SK-N-SH (cell line): ENCODE measurements around the gene TERF2IP. TPM values are rescaled to one million over a fixed set of nuclear protein-coding genes. Genes with fewer than 3 reads are reported as not detected.

Experiments
- CTCF ChIA-PET: fragments of 300-600, 350-600 bp; formaldehyde crosslinking; extraction: SDS; loops from one replicate; lab custom pipeline; 2021; lab: Yijun Ruan, JAX
- POLR2A ChIA-PET: fragments of 350-600 bp; sonication (Branson Sonifier 250); formaldehyde crosslinking; extraction: SDS; loops from one replicate; lab custom pipeline; 2020; ENCODE audit warnings: antibody characterized with exemption, inconsistent platforms; lab: Yijun Ruan, JAX
- DNase-seq: peaks from one replicate; pipeline ENCODE4 v3.0.0; 2012
- H2AFZ ChIP-seq: fragments of 200-600 bp; sonication (generic); 2 replicates; pipeline ENCODE4 v1.8.1; 2016; ENCODE audit warnings: antibody characterized with exemption, mild to moderate bottlenecking, low read depth
- H3F3A ChIP-seq: fragments of 200-600 bp; sonication (generic); replicated peaks from 2 replicates; pipeline ENCODE3; 2016; ENCODE audit warnings: antibody characterized with exemption, mild to moderate bottlenecking; ENCODE audit not compliant: insufficient read depth
- H3K27ac ChIP-seq, 2 experiments: fragments of 200-500 bp in 1 of 2; fragments of 200-600 bp in 1 of 2; sonication (Bioruptor generic) in 1 of 2; sonication (generic), shearing (Covaris generic) in 1 of 2; 2 replicates each; pipeline versions ENCODE4 v1.5.1 to v1.6.1; 2014 to 2016; ENCODE audit warnings: low read depth in 2 of 2, inconsistent platforms in 1 of 2, low read length in 1 of 2, mild to moderate bottlenecking in 1 of 2, mixed read lengths in 1 of 2
- H3K27me3 ChIP-seq: fragments of 200-600 bp; sonication (generic), shearing (Covaris generic); 2 replicates; pipeline ENCODE4 v1.6.1; 2016; ENCODE audit warnings: mixed run types; ENCODE audit not compliant: insufficient read depth
- H3K36me3 ChIP-seq, 2 experiments: fragments of 200-500 bp in 1 of 2; fragments of 200-600 bp in 1 of 2; sonication (Bioruptor generic) in 1 of 2; sonication (generic) in 1 of 2; replicated peaks in 1 of 2; 2 replicates each; pipeline versions ENCODE3 to v1.5.1; 2014 to 2016; ENCODE audit warnings: low read length in 1 of 2, mild to moderate bottlenecking in 1 of 2; ENCODE audit not compliant: insufficient read depth in 2 of 2, control insufficient read depth in 1 of 2
- H3K4me1 ChIP-seq, 2 experiments: fragments of 200-500 bp in 1 of 2; fragments of 200-600 bp in 1 of 2; sonication (Bioruptor generic) in 1 of 2; sonication (generic), shearing (Covaris generic) in 1 of 2; 2 replicates each; pipeline versions ENCODE4 v1.5.1 to v1.6.1; 2014 to 2016; ENCODE audit warnings: low read depth in 1 of 2, low read length in 1 of 2, mixed run types in 1 of 2; ENCODE audit not compliant: insufficient read depth in 2 of 2, control insufficient read depth in 1 of 2
- H3K4me2 ChIP-seq: fragments of 200-600 bp; sonication (generic), shearing (Covaris generic); 2 replicates; pipeline ENCODE4 v1.6.1; 2017; ENCODE audit warnings: mixed run types
- H3K4me3 ChIP-seq, 2 experiments: fragments of 200-500 bp in 1 of 2; fragments of 200-600 bp in 1 of 2; sonication (Bioruptor generic) in 1 of 2; sonication (generic), shearing (Covaris generic) in 1 of 2; 2 replicates each; pipeline versions ENCODE4 v1.5.1 to v1.8.1; 2014 to 2016; ENCODE audit warnings: low read depth in 2 of 2, inconsistent platforms in 1 of 2, low read length in 1 of 2, mild to moderate bottlenecking in 1 of 2, mixed read lengths in 1 of 2, moderate library complexity in 1 of 2
- H3K79me2 ChIP-seq: fragments of 200-600 bp; sonication (generic); 2 replicates; pipeline ENCODE4 v1.8.1; 2017; ENCODE audit warnings: mild to moderate bottlenecking; ENCODE audit not compliant: insufficient read depth
- H3K9ac ChIP-seq: fragments of 200-600 bp; sonication (generic); 2 replicates; pipeline ENCODE4 v1.6.1; 2017; ENCODE audit warnings: mixed run types
- H3K9me2 ChIP-seq: fragments of 200-600 bp; sonication (generic); 2 replicates; pipeline ENCODE4 v1.6.1; 2017; ENCODE audit warnings: mixed run types
- H3K9me3 ChIP-seq: fragments of 200-600 bp; sonication (generic); 2 replicates; pipeline ENCODE4 v1.6.1; 2017; ENCODE audit warnings: mixed run types, mild to moderate bottlenecking, moderate library complexity
- H4K20me1 ChIP-seq: fragments of 200-600 bp; sonication (generic); 2 replicates; pipeline ENCODE4 v1.6.1; 2017; ENCODE audit warnings: mild to moderate bottlenecking, mixed run types; ENCODE audit not compliant: insufficient read depth
- CHD2 ChIP-seq: fragments of 150-350 bp; IDR thresholded peaks from 2 replicates; pipeline ENCODE4 v1.6.1; 2018; ENCODE audit warnings: low read length; ENCODE audit not compliant: partially characterized antibody
- CTCF ChIP-seq: fragments of 200-600 bp; sonication (generic); IDR thresholded peaks from 2 replicates; pipeline ENCODE4 v1.6.1; 2017; ENCODE audit warnings: antibody characterized with exemption, mild to moderate bottlenecking, moderate library complexity
- ELF1 ChIP-seq: IDR thresholded peaks from 2 replicates; pipeline ENCODE4 v1.4.0; 2012
- EP300 ChIP-seq, 2 experiments: IDR thresholded peaks; 2 replicates each; pipeline versions ENCODE4 v1.4.0 to v1.6.1; 2012; ENCODE audit warnings: borderline replicate concordance in 1 of 2, low read depth in 1 of 2, low read length in 1 of 2
- EZH2phosphoT487 ChIP-seq: fragments of 200-600 bp; sonication (generic); IDR thresholded peaks from 2 replicates; pipeline ENCODE4 v1.6.1; 2017; ENCODE audit warnings: low read depth, mixed run types, mild to moderate bottlenecking, antibody characterized with exemption, moderate library complexity, borderline replicate concordance
- FOXJ3 ChIP-seq: sonication (generic); formaldehyde crosslinking; IDR thresholded peaks from 2 replicates; pipeline ENCODE4 v1.5.1; 2020; ENCODE audit warnings: mild to moderate bottlenecking, missing genetic modification reagents
- FOXM1 ChIP-seq: IDR thresholded peaks from 2 replicates; pipeline ENCODE4 v1.4.0; 2012; ENCODE audit warnings: low read depth, mild to moderate bottlenecking
- GABPA ChIP-seq: IDR thresholded peaks from 2 replicates; pipeline ENCODE4 v1.4.0; 2012; ENCODE audit warnings: low read depth, mild to moderate bottlenecking
- GATA2 ChIP-seq: sonication (generic); formaldehyde crosslinking; IDR thresholded peaks from 2 replicates; pipeline ENCODE4 v1.5.0; 2020; ENCODE audit warnings: mild to moderate bottlenecking, missing genetic modification reagents
- IRF3 ChIP-seq: fragments of 150-350 bp; IDR thresholded peaks from 2 replicates; pipeline ENCODE4 v1.6.1; 2016; ENCODE audit warnings: mild to moderate bottlenecking, low read depth, low read length
- JUND ChIP-seq: IDR thresholded peaks from 2 replicates; pipeline ENCODE4 v1.4.0; 2012
- MAX ChIP-seq: IDR thresholded peaks from 2 replicates; pipeline ENCODE4 v1.4.0; 2012; ENCODE audit warnings: low read depth
- MEF2A ChIP-seq: IDR thresholded peaks from 2 replicates; pipeline ENCODE4 v1.4.0; 2012; ENCODE audit warnings: low read depth, borderline replicate concordance
- NRF1 ChIP-seq: IDR thresholded peaks from 2 replicates; pipeline ENCODE4 v1.6.1; 2012; ENCODE audit warnings: low read depth, mild to moderate bottlenecking, low read length
- PBX3 ChIP-seq: IDR thresholded peaks from 2 replicates; pipeline ENCODE4; 2012
- POLR2AphosphoS5 ChIP-seq: IDR thresholded peaks from 2 replicates; pipeline ENCODE4 v1.6.1; 2012; ENCODE audit warnings: low read depth, low read length
- RAD21 ChIP-seq: IDR thresholded peaks from 2 replicates; pipeline ENCODE4 v1.6.1; 2012; ENCODE audit warnings: mild to moderate bottlenecking, low read length
- RCOR1 ChIP-seq: fragments of 150-350 bp; IDR thresholded peaks from 2 replicates; pipeline ENCODE4 v1.6.1; 2017; ENCODE audit warnings: antibody characterized with exemption, low read length
- RXRA ChIP-seq: IDR thresholded peaks from 2 replicates; pipeline ENCODE4 v1.4.0; 2012; ENCODE audit warnings: low read depth, mild to moderate bottlenecking, borderline replicate concordance
- SIN3A ChIP-seq: IDR thresholded peaks from 2 replicates; pipeline ENCODE4 v1.6.1; 2012; ENCODE audit warnings: low read depth, mild to moderate bottlenecking, low read length, moderate library complexity, borderline replicate concordance
- SMC3 ChIP-seq: IDR thresholded peaks from 2 replicates; pipeline ENCODE4 v1.6.1; 2012; ENCODE audit warnings: low read depth, low read length, improper control_type of control experiment
- TEAD4 ChIP-seq: IDR thresholded peaks from 2 replicates; pipeline ENCODE4 v1.4.0; 2012; ENCODE audit warnings: mild to moderate bottlenecking, borderline replicate concordance; ENCODE audit not compliant: insufficient read depth
- USF1 ChIP-seq: IDR thresholded peaks from 2 replicates; pipeline ENCODE4 v1.4.0; 2012; ENCODE audit warnings: low read depth, borderline replicate concordance
- ZBTB33 ChIP-seq: IDR thresholded peaks from 2 replicates; pipeline ENCODE4 v1.4.0; 2012; ENCODE audit warnings: low read depth, borderline replicate concordance
- WGBS: methylation state at CpG from one replicate; pipeline ENCODE4 v1.1.6; 2017; ENCODE audit warnings: low lambda C conversion rate; 5-methylcytosine and 5-hydroxymethylcytosine counted together
- polyA plus RNA-seq, 3 experiments: library from polyadenylated mRNA; depleted of rRNA; stranded (reverse); fragments of >200 nt; gene quantifications; 2 replicates each; pipeline ENCODE4 v1.2.3, GENCODE V29; 2012

TERF2IP gene
- polyA plus RNA-seq, 1 of the 3 experiments (the other 2 are of a cell fraction): 32.0 TPM

GRCh38 chr16:75621170-75621477 is 26.4 kb upstream of the TERF2IP start:
- Histone ChIP-seq H3K9me2 (no peaks in the 10 kb centered on the region), H3K9me3 (no peaks in the 10 kb centered on the region), H3K27me3 (no peaks in the 10 kb centered on the region), H3K4me3 (peak overlapping the region; percentile 85; a peak in 3 of 4 replicates), H3K79me2 (peaks cover 21% of the 10 kb centered on the region), H3K9ac (peak overlapping the region; percentile 82; the same call in 1 of the 2 replicates), H3K27ac (peak overlapping the region in 1 of 2 experiments; percentile 47; a peak in 2 of 4 replicates), H3K36me3 (peaks cover 35 to 40% of the 10 kb centered on the region in 2 experiments), H3K4me1 (peaks cover 6 to 14% of the 10 kb centered on the region in 2 experiments; a peak in 3 of 4 replicates), H2AFZ (no peak overlapping the region), H3K4me2 (peak overlapping the region; percentile 91), H4K20me1 (no peaks in the 10 kb centered on the region), H3F3A (peaks cover 18% of the 10 kb centered on the region)
- ChIA-PET CTCF (interaction anchor here (0.6 to 5.1 kb wide), 28 partner anchors 9 to 1550 kb away, joined by 3 to 37 read pairs (median 4); partner anchors contain the start of gene GABARAPL2), POLR2A (no interaction called here)
- 15% methylated on average over 2 of the region's 2 CpGs for WGBS
- DNase-seq: peak; percentile 56
- no peak for TF ChIP-seq IRF3
- peak; percentile 47 for TF ChIP-seq SMC3
- no peak for TF ChIP-seq CHD2
- no peak for TF ChIP-seq PBX3
- no peak for TF ChIP-seq FOXM1
- no peak; the same call in 1 of the 2 replicates for TF ChIP-seq RCOR1
- peak; percentile 72 for TF ChIP-seq RAD21
- TF ChIP-seq ELF1: no peak
- TF ChIP-seq TEAD4: no peak
- no peak for TF ChIP-seq USF1
- no peak for TF ChIP-seq EZH2phosphoT487
- TF ChIP-seq MAX: no peak
- no peak for TF ChIP-seq GABPA
- no peak for TF ChIP-seq FOXJ3 (CRISPR knock-in tag)
- no peak for TF ChIP-seq MEF2A
- no peak; a peak in 1 of 4 replicates for TF ChIP-seq EP300 (IDR thresholded peaks at IDR 0.05; ENCODE audit: borderline replicate concordance in 1 of 2, low read depth in 1 of 2, low read length in 1 of 2)
- TF ChIP-seq GATA2: no peak; the same call in 1 of the 2 replicates
- peak; percentile 35; the same call in 1 of the 2 replicates for TF ChIP-seq POLR2AphosphoS5
- no peak for TF ChIP-seq NRF1
- TF ChIP-seq CTCF: peak; percentile 68
- no peak for TF ChIP-seq JUND
- no peak for TF ChIP-seq RXRA
- no peak for TF ChIP-seq SIN3A
- no peak for TF ChIP-seq ZBTB33
